KMS-11 (cell line): ENCODE results near the gene SRPX.

Source experiments
- H2AFZ ChIP-seq: fragments of 200-600 bp; sonication (generic); 2 replicates; pipeline ENCODE4 v1.6.1; 2016; ENCODE audit warnings: antibody characterized with exemption, mixed run types, low read depth
- H3K27ac ChIP-seq: fragments of 200-600 bp; sonication (generic); 2 replicates; pipeline ENCODE4 v1.6.1; 2016; ENCODE audit warnings: mild to moderate bottlenecking, mixed run types
- H3K27me3 ChIP-seq: fragments of 200-600 bp; sonication (generic); 2 replicates; pipeline ENCODE4 v1.6.1; 2017; ENCODE audit warnings: mild to moderate bottlenecking, low read depth, mixed run types, moderate library complexity; ENCODE audit not compliant: insufficient read depth
- H3K36me3 ChIP-seq: fragments of 200-600 bp; sonication (generic); 2 replicates; pipeline ENCODE4 v1.6.1; 2017; ENCODE audit warnings: mild to moderate bottlenecking, mixed run types; ENCODE audit not compliant: insufficient read depth
- H3K4me1 ChIP-seq: fragments of 200-600 bp; sonication (generic); 2 replicates; pipeline ENCODE4 v1.6.1; 2016; ENCODE audit warnings: mild to moderate bottlenecking, low read depth, mixed run types; ENCODE audit not compliant: poor library complexity, severe bottlenecking
- H3K4me2 ChIP-seq: fragments of 200-600 bp; sonication (generic); 2 replicates; pipeline ENCODE4 v1.7.0; 2016; ENCODE audit warnings: mild to moderate bottlenecking, mixed run types
- H3K4me3 ChIP-seq: fragments of 200-600 bp; sonication (generic); IDR thresholded peaks from 2 replicates; pipeline ENCODE4 v1.6.1; 2017; ENCODE audit warnings: low read depth, low read length, mixed read lengths; ENCODE audit not compliant: insufficient read depth
- H3K79me2 ChIP-seq: fragments of 200-600 bp; sonication (generic); 2 replicates; pipeline ENCODE4 v1.6.1; 2016; ENCODE audit warnings: low read depth, mixed run types; ENCODE audit not compliant: insufficient read depth
- H3K9ac ChIP-seq: fragments of 200-600 bp; sonication (generic); 2 replicates; pipeline ENCODE4 v1.6.1; 2016; ENCODE audit warnings: mild to moderate bottlenecking, mixed run types
- H4K20me1 ChIP-seq: fragments of 200-600 bp; sonication (generic); 2 replicates; pipeline ENCODE4 v1.6.1; 2016; ENCODE audit warnings: mild to moderate bottlenecking, mixed run types; ENCODE audit not compliant: insufficient read depth
- CTCF ChIP-seq: fragments of 200-600 bp; sonication (generic); conservative IDR thresholded peaks from 2 replicates; pipeline ENCODE4 v1.6.1; 2017; ENCODE audit warnings: low read depth, mild to moderate bottlenecking, antibody characterized with exemption, low read length, moderate library complexity, mixed read lengths

Gene SRPX

GRCh38 chrX:38224160-38224559, 3.5 kb upstream of the SRPX start:
- no peaks in the 10 kb centered on the region for H3K27me3 ChIP-seq
- H3K36me3 ChIP-seq = no peaks in the 10 kb centered on the region
- H3K4me1 ChIP-seq = no peaks in the 10 kb centered on the region
- H3K79me2 ChIP-seq = no peaks in the 10 kb centered on the region
- no peak overlapping the region for H3K4me2 ChIP-seq
- H3K27ac ChIP-seq = no peak overlapping the region
- H4K20me1 ChIP-seq = no peaks in the 10 kb centered on the region
- no peak for TF ChIP-seq CTCF
- H3K4me3 ChIP-seq = no peak overlapping the region
- no peak overlapping the region for H3K9ac ChIP-seq
- H2AFZ ChIP-seq = no peak overlapping the region

- H3K79me2 ChIP-seq = no peaks in the 10 kb centered on the region
- no peak overlapping the region for H3K27ac ChIP-seq
- H3K4me2 ChIP-seq = no peak overlapping the region
- H3K36me3 ChIP-seq = no peaks in the 10 kb centered on the region
- H3K27me3 ChIP-seq = no peaks in the 10 kb centered on the region
- H2AFZ ChIP-seq = no peak overlapping the region
- H3K4me3 ChIP-seq = no peak overlapping the region
- H4K20me1 ChIP-seq = no peaks in the 10 kb centered on the region
- H3K9ac ChIP-seq = no peak overlapping the region
- no peak for TF ChIP-seq CTCF
- H3K4me1 ChIP-seq = no peaks in the 10 kb centered on the region
These were observed 789 bp upstream of the SRPX start for GRCh38 chrX:38221391-38221929.

- H3K27me3 ChIP-seq = no peaks in the 10 kb centered on the region
- peak; percentile 47; the same call in 1 of the 2 replicates for TF ChIP-seq CTCF
- H3K4me3 ChIP-seq = no peak overlapping the region
- H3K4me1 ChIP-seq = no peaks in the 10 kb centered on the region
- H3K9ac ChIP-seq = no peak overlapping the region
- no peak overlapping the region for H3K27ac ChIP-seq
- no peaks in the 10 kb centered on the region for H3K36me3 ChIP-seq
- H3K4me2 ChIP-seq = peak overlapping the region; percentile 68
- H2AFZ ChIP-seq = peak overlapping the region; percentile 67; the same call in 1 of the 2 replicates
- no peaks in the 10 kb centered on the region for H3K79me2 ChIP-seq
- H4K20me1 ChIP-seq = no peaks in the 10 kb centered on the region
These were observed 652 bp downstream of the SRPX start for GRCh38 chrX:38220024-38220414.

- H3K4me2 ChIP-seq = no peak overlapping the region
- H3K79me2 ChIP-seq = no peaks in the 10 kb centered on the region
- TF ChIP-seq CTCF = no peak
- H3K27me3 ChIP-seq = no peaks in the 10 kb centered on the region
- no peak overlapping the region for H3K27ac ChIP-seq
- no peaks in the 10 kb centered on the region for H3K36me3 ChIP-seq
- H3K9ac ChIP-seq = no peak overlapping the region
- H4K20me1 ChIP-seq = no peaks in the 10 kb centered on the region
- H2AFZ ChIP-seq = no peak overlapping the region
- no peak overlapping the region for H3K4me3 ChIP-seq
- H3K4me1 ChIP-seq = no peaks in the 10 kb centered on the region
These were observed 4.0 kb downstream of the SRPX start for GRCh38 chrX:38216642-38217041.
